ENCODE results near the gene RHOV.

The RHOV gene

GRCh38 chr15:40829115-40829514 is 44.9 kb downstream of the RHOV start:
- H3K4me3 Mint-ChIP-seq = no peak overlapping the region
- ATAC-seq (no peak), DNase-seq (no peak)
- no peaks in the 10 kb centered on the region for H3K36me3 Mint-ChIP-seq (ENCODE audit: low read depth)
- no peak overlapping the region for H3K27ac Mint-ChIP-seq
- H3K27me3 Mint-ChIP-seq = no peaks in the 10 kb centered on the region
- H3K4me1 Mint-ChIP-seq = no peaks in the 10 kb centered on the region
- H3K9me3 Mint-ChIP-seq = no peaks in the 10 kb centered on the region

- ATAC-seq (no peak), DNase-seq (no peak)
- no peaks in the 10 kb centered on the region for H3K9me3 Mint-ChIP-seq
- no peak within 1 kb of the TSS for H3K4me3 Mint-ChIP-seq
- H3K27me3 Mint-ChIP-seq = no peaks in the 10 kb centered on the region
- H3K4me1 Mint-ChIP-seq = no peaks in the 10 kb centered on the region
- no peak within 1 kb of the TSS for H3K27ac Mint-ChIP-seq
- H3K36me3 Mint-ChIP-seq (ENCODE audit: low read depth) = no peaks in the 10 kb centered on the region
These were observed 45.5 kb downstream of the RHOV start, which contains the start of gene PPP1R14D for GRCh38 chr15:40828447-40829036. Gene PPP1R14D, minus strand, starts transcription at chr15:40828708. Its CDS starts 67 bp downstream, at chr15:40828641.

- Mint-ChIP-seq H3K4me1 (no peaks in the 10 kb centered on the region), H3K27me3 (no peaks in the 10 kb centered on the region), H3K36me3 (ENCODE audit: low read depth) (no peaks in the 10 kb centered on the region), H3K27ac (no peak overlapping the region), H3K4me3 (no peak overlapping the region), H3K9me3 (no peaks in the 10 kb centered on the region)
- no peak for ATAC-seq
- DNase-seq = no peak
These were observed 47.5 kb downstream of the RHOV start for GRCh38 chr15:40826423-40827075.

- H3K4me3 Mint-ChIP-seq = no peak overlapping the region
- ATAC-seq (no peak), DNase-seq (no peak)
- no peaks in the 10 kb centered on the region for H3K9me3 Mint-ChIP-seq
- no peak overlapping the region for H3K27ac Mint-ChIP-seq
- H3K27me3 Mint-ChIP-seq = no peaks in the 10 kb centered on the region
- H3K4me1 Mint-ChIP-seq = no peaks in the 10 kb centered on the region
- H3K36me3 Mint-ChIP-seq (ENCODE audit: low read depth) = no peaks in the 10 kb centered on the region
These were observed 48.2 kb downstream of the RHOV start for GRCh38 chr15:40825661-40826422.

GRCh38 chr15:40823572-40824343 is 50.3 kb downstream of the RHOV start:
- ATAC-seq (no peak), DNase-seq (no peak)
- no peaks in the 10 kb centered on the region for H3K4me1 Mint-ChIP-seq
- H3K27me3 Mint-ChIP-seq = no peaks in the 10 kb centered on the region
- H3K27ac Mint-ChIP-seq = no peak overlapping the region
- H3K4me3 Mint-ChIP-seq = no peak overlapping the region
- no peaks in the 10 kb centered on the region for H3K9me3 Mint-ChIP-seq
- no peaks in the 10 kb centered on the region for H3K36me3 Mint-ChIP-seq (ENCODE audit: low read depth)
